Eye (tissue), 1 donor: ENCODE results near the gene CDH23.

ENCODE experiments used
- DNase-seq: peaks from one replicate; pipeline ENCODE4 v3.0.0-alpha.2; 2015

The CDH23 gene

GRCh38 chr10:71392791-71393781, 3.6 kb upstream of the CDH23 start:
- no peak for DNase-seq

- DNase-seq = no peak
Observed at GRCh38 chr10:71393841-71394475, 2.8 kb upstream of the CDH23 start.

- no peak for DNase-seq
Observed at GRCh38 chr10:71394926-71395562, 1.7 kb upstream of the CDH23 start.

- peak; percentile 30 for DNase-seq
Observed at GRCh38 chr10:71395621-71396020, 1.1 kb upstream of the CDH23 start.

GRCh38 chr10:71396084-71396710, 523 bp upstream of the CDH23 start:
- DNase-seq = peak; percentile 93

GRCh38 chr10:71397296-71398212, 834 bp downstream of the CDH23 start:
- peak; percentile 75 for DNase-seq

GRCh38 chr10:71398976-71399375, 2.3 kb downstream of the CDH23 start:
- no peak for DNase-seq

- no peak for DNase-seq
Observed at GRCh38 chr10:71399946-71400345, 3.2 kb downstream of the CDH23 start.

GRCh38 chr10:71401056-71401455, 4.3 kb downstream of the CDH23 start:
- DNase-seq = no peak

GRCh38 chr10:71402005-71402404, 5.3 kb downstream of the CDH23 start:
- no peak for DNase-seq

- no peak for DNase-seq
Observed at GRCh38 chr10:71404503-71405295, 8.0 kb downstream of the CDH23 start.

GRCh38 chr10:71406878-71407277, 10.2 kb downstream of the CDH23 start:
- DNase-seq = no peak

GRCh38 chr10:71408436-71409225, 11.9 kb downstream of the CDH23 start:
- DNase-seq = no peak

- no peak for DNase-seq
Observed at GRCh38 chr10:71409516-71410104, 12.9 kb downstream of the CDH23 start.

- no peak for DNase-seq
Observed at GRCh38 chr10:71413581-71413980, 16.9 kb downstream of the CDH23 start.

- DNase-seq = no peak
Observed at GRCh38 chr10:71414359-71414758, 17.6 kb downstream of the CDH23 start.

- no peak for DNase-seq
Observed at GRCh38 chr10:71419002-71419540, 22.4 kb downstream of the CDH23 start.

GRCh38 chr10:71419750-71420149, 23.0 kb downstream of the CDH23 start:
- DNase-seq = no peak

- DNase-seq = no peak
Observed at GRCh38 chr10:71421075-71421434, 24.3 kb downstream of the CDH23 start.

GRCh38 chr10:71423250-71423649, 26.5 kb downstream of the CDH23 start:
- no peak for DNase-seq
